ENCODE measurements around the gene RAVER1. TPM values are rescaled to one million over a fixed set of nuclear protein-coding genes. Genes with fewer than 3 reads are reported as not detected.

Gene RAVER1
- total and polyA plus RNA-seq, 2 of the 13 experiments (the other 11 are each of a cell fraction or from before 2014, with no cell fraction given): 3.6 to 7.9 TPM

DNA sequence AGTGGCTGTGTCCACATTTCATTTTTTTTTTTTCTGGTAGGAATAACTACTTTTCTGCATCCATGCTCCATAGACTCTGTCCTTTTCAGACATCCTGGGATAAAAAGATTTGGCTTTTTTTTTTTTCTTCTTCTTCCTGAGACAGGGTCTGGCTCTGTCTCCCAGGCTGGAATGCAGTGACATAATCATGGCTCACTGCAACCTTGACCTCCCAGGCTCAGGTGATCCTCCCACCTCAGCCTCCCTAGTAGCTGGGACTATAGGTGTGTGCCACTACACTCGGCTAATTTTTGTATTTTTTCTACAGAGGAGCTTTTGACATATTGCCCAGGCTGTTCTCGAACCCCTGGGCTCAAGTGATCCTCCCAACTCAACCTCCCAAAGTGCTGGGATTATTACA is 10.2 kb upstream of the RAVER1 start:
- in situ Hi-C loops (cut with HindIII; ENCODE audit: extremely low pct_ligation_motif_present, low pct_unique_long_range_greater_than_20kb) (no loop called here), intact Hi-C loops (cut with micrococcal nuclease; ENCODE audit: unreplicated experiment) (no loop called here)
- Histone ChIP-seq H2AFZ (ENCODE audit: low read length) (no peak overlapping the region), H3K4me1 (ENCODE audit: insufficient read depth, low read length) (peaks cover 45% of the 10 kb centered on the region), H3K27ac (ENCODE audit: extremely low read length, insufficient read depth, low read length) (no peak overlapping the region), H3K9ac (ENCODE audit: insufficient read depth, low read depth, low read length) (no peak overlapping the region), H3K27me3 (ENCODE audit: control insufficient read depth in 1 of 2, insufficient read depth in 2 of 2, low read length in 2 of 2) (peaks cover 1 to 2% of the 10 kb centered on the region in 2 experiments; a peak in 2 of 5 replicates), H3K79me2 (ENCODE audit: insufficient read depth, low read length) (no peaks in the 10 kb centered on the region), H4K20me1 (ENCODE audit: insufficient read depth, low read length) (no peaks in the 10 kb centered on the region), H3K4me3 (replicated peaks in 1 of 3; ENCODE audit: insufficient read depth in 1 of 3, low read depth in 2 of 3, low read length in 3 of 3) (no peak overlapping the region), H3K4me2 (ENCODE audit: low read depth, low read length) (no peak overlapping the region), H3K9me3 (ENCODE audit: low read length) (no peaks in the 10 kb centered on the region), H3K36me3 (replicated peaks in 1 of 2; ENCODE audit: control insufficient read depth in 1 of 2, insufficient read depth in 2 of 2, low read length in 2 of 2) (no peaks in the 10 kb centered on the region)
- FAIRE-seq (no peak), ATAC-seq (no peak), DNase-seq (ENCODE audit: low spot score) (no peak)
- 0% methylated on average over 2 of the region's 2 CpGs for WGBS (ENCODE audit: low lambda C conversion rate)
- TF ChIP-seq, protein P1, sequence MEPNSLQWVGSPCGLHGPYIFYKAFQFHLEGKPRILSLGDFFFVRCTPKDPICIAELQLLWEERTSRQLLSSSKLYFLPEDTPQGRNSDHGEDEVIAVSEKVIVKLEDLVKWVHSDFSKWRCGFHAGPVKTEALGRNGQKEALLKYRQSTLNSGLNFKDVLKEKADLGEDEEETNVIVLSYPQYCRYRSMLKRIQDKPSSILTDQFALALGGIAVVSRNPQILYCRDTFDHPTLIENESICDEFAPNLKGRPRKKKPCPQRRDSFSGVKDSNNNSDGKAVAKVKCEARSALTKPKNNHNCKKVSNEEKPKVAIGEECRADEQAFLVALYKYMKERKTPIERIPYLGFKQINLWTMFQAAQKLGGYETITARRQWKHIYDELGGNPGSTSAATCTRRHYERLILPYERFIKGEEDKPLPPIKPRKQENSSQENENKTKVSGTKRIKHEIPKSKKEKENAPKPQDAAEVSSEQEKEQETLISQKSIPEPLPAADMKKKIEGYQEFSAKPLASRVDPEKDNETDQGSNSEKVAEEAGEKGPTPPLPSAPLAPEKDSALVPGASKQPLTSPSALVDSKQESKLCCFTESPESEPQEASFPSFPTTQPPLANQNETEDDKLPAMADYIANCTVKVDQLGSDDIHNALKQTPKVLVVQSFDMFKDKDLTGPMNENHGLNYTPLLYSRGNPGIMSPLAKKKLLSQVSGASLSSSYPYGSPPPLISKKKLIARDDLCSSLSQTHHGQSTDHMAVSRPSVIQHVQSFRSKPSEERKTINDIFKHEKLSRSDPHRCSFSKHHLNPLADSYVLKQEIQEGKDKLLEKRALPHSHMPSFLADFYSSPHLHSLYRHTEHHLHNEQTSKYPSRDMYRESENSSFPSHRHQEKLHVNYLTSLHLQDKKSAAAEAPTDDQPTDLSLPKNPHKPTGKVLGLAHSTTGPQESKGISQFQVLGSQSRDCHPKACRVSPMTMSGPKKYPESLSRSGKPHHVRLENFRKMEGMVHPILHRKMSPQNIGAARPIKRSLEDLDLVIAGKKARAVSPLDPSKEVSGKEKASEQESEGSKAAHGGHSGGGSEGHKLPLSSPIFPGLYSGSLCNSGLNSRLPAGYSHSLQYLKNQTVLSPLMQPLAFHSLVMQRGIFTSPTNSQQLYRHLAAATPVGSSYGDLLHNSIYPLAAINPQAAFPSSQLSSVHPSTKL (CRISPR knock-in tag; IDR thresholded peaks at IDR 0.05): 0 out of 2 replicates have a peak, but pooled peaks have one; percentile 15
- TF ChIP-seq ZNF841 (CRISPR knock-in tag; IDR thresholded peaks at IDR 0.05; ENCODE audit: borderline replicate concordance): no peak
- TF ChIP-seq NR2F6 (IDR thresholded peaks at IDR 0.05): peak; percentile 43; the same call in 1 of the 2 replicates
- peak; percentile 78 for TF ChIP-seq NR2F6 (CRISPR knock-in tag; IDR thresholded peaks at IDR 0.05)
- TF ChIP-seq THRA (CRISPR knock-in tag; IDR thresholded peaks at IDR 0.05; ENCODE audit: borderline replicate concordance): peak; percentile 68; the same call in 1 of the 2 replicates
- TF ChIP-seq ZNF7 (CRISPR knock-in tag; IDR thresholded peaks at IDR 0.05): no peak
- no peak for TF ChIP-seq JDP2 (CRISPR knock-in tag; IDR thresholded peaks at IDR 0.05; ENCODE audit: borderline replicate concordance)
- no peak for TF ChIP-seq HOXA7 (CRISPR knock-in tag; IDR thresholded peaks at IDR 0.05)
- no peak for TF ChIP-seq ARNT (IDR thresholded peaks at IDR 0.05)
- TF ChIP-seq TEAD3 (CRISPR knock-in tag; optimal IDR thresholded peaks at IDR 0.05; ENCODE audit: borderline replicate concordance): peak; percentile 87
- TF ChIP-seq AKAP8 (CRISPR knock-in tag; IDR thresholded peaks at IDR 0.05): no peak
- 0 out of 2 replicates have a peak, but pooled peaks have one; percentile 17 for TF ChIP-seq SAP130 (CRISPR knock-in tag; IDR thresholded peaks at IDR 0.05; ENCODE audit: low read depth)
- TF ChIP-seq NR2F1 (CRISPR knock-in tag; IDR thresholded peaks at IDR 0.05): peak; percentile 38 to 39; a peak in 1 of 4 replicates
- peak; percentile 75 for TF ChIP-seq RARA (CRISPR knock-in tag; IDR thresholded peaks at IDR 0.05)
- peak; percentile 98 for TF ChIP-seq ZNF770 (CRISPR knock-in tag; IDR thresholded peaks at IDR 0.05)
- CTCF ChIA-PET (ENCODE audit: low intra/inter-chr PET ratio, low total read pairs): no interaction called here
- no TSS peak for BruUV-seq (replicated peaks)
- POLR2A ChIA-PET: interaction anchor here (1.7 to 6.5 kb wide), 3 partner anchors 9 to 37 kb away, joined by 5 to 38 read pairs (median 6); partner anchors contain the start of genes RAVER1 and TYK2

All from HepG2 (cell line).